T-helper 1 cell (primary cell): Measurements from ENCODE around the gene L3MBTL2.
A peak's percentile ranks its signal among the peaks of the same experiment; 100 is the strongest.

ENCODE experiments used
- DNase-seq, 5 donors: peaks; one replicate each; pipeline ENCODE4 v3.0.0-alpha.2; 2012 to 2020

L3MBTL2 gene

DNA sequence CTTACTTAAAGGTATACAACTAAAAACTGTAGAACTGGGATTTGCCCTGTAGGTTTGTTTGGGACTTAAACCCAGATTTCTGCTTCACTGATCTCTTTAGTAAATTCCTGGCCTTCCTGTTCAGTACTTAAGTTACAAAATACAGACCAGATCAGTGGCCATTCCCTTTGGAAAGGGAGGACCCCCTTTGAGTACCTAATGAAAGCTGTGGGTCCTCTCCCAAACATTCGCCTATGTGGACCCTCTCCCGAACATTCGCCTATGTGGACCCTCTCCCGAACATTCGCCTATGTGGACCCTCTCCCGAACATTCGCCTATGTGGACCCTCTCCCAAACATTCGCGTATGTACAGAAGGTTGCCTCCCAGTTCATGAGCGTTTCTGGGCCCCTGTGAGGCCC is 10.3 kb downstream of the L3MBTL2 start:
- no peak for DNase-seq

DNA sequence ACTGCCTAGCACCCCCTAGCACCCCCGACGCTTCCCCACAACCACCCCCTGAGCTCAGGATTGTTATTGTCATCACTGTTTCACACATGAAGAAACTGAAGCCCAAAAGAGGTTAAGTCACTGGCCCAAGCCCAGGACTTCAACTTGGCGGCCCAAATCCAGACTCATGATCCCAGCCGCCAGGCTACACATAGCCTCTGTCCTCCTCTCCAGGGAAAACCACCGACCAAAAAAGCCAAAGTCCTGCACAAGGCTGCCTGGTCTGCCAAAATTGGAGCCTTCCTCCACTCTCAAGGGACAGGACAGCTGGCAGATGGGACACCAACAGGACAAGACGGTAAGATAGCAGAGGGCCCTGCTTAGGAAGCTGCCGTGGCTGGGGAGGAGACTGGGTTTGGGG is 10.8 kb downstream of the L3MBTL2 start:
- DNase-seq: no peak

- DNase-seq: no peak
Observed at GRCh38 chr22:41216984-41217383, 11.9 kb downstream of the L3MBTL2 start.

GRCh38 chr22:41217553-41218157 is 12.5 kb downstream of the L3MBTL2 start:
- peak in 1 of 5 donors; percentile 87 for DNase-seq

DNA sequence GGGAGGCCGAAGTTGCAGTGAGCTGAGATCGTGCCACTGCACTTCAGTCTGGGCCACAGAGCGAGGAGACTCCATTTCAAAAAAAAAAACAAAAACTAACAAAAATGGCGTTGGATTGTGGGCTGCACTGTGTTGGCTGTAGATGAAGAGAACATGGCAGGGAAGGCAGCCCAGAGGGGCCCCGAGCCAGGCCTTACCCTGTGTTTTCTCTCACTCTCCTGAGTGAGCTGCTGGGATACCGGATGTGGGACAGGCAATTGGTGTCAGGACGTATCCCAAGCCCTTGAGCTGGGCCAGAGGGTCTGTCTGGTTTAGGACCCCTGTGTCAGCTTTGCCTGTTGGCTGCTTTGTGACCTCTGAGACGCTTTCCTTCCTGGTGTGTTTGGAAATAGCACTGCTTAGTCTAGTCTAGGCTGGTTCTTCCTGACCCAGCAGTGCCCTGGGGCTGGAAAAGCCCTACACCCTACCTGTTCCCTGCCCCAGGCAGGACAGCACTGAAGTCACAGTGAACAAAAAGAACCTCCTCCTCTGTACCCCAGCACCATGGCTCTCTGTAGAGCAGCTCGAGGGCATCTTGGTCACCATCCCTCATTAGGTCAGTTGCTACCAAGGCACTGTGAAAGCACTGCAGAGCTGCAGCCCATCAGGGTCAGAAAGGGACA is 17.9 kb downstream of the L3MBTL2 start:
- DNase-seq: no peak

DNA sequence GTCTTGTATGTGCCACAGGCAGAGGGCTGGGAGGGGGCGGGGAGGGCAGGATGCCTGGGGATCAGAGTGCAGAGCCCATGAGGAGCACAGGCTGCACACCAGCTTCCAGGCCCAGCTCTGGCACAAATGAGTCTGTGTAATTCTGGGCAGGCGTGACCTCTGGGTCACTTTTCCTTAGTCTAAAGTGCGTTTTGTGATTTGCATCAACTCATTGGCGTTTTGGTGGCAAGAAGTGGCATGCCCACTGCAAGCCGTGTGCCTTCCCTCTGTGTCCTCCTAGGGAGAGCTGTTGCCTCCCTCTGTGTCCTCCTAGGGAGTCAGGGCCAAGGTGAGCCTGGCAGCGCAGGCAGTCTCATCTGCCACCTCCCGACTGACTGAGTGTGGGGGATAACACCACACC is 18.4 kb downstream of the L3MBTL2 start:
- no peak for DNase-seq

DNA sequence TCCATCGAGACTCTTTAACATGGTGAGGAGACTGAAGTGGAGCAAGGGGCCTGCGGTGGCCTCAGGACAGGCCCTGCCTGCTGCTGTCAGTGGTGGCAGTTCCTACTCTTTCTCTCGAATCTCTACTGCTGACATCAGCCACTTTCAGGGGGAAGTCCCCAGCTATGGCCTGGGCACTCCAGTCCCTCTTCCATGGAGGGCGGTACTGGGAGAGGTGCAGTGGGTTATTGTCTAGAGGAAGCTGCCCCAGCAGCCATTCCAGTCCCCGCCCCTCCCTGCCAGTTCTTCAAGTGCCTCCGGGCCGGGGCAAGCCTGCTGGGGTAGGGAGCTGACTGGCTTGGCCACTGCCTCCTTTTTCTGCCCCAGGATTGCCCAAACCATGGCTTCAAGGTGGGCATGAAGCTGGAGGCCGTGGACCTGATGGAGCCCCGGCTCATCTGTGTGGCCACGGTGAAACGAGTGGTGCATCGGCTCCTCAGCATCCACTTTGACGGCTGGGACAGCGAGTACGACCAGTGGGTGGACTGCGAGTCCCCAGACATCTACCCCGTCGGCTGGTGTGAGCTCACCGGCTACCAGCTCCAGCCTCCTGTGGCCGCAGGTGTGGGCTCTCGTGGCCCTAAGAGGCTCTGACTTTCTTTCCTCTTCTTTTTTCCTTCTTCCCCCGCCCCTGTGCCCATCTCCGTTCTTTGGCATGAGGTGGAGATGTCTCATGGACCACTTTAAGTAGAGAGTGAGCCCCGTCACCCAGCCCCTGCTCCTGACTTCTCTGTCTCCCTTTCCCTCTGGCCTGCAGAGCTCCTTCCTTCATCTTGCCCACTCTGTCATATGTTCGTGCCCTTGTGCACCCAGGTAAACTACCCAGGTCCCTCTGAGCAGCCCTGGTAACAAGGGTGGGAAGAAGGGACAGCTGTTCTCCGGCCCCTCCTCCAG is 21.9 kb downstream of the L3MBTL2 start:
- no peak for DNase-seq

- no peak for DNase-seq
Observed at GRCh38 chr22:41229215-41229614, 24.1 kb downstream of the L3MBTL2 start.

DNA sequence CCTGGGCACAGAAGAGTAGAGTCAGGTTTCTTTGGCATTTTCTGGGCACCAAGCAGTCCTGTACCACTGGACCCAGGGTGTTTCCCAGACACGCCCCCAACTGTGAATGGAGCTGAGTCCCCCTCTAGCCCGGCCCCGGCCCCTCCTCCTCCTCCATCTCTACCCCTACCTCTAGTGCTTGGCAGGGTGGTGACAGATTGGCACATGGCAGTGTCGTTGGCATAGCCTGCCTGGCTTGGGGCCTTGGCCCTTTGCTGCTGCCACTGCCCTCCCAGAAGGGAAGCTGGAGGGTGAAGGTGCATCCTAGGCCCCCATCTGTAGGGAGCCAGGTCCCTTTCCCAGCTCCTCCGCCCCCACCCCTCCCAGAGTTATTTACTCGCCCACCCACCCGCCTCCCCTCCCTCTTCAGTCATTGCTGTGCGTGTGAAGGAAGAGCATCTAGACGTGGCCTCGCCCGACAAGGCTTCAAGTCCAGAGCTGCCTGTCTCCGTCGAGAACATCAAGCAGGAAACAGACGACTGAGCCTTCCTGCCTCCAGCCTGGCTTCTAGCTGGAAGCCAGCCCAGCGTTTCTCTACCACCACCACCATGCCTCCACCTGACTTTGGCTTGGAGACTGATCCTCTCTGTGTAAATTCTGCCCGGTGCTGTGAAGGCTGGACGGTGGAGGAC is 24.8 kb downstream of the L3MBTL2 start:
- DNase-seq: no peak

DNA sequence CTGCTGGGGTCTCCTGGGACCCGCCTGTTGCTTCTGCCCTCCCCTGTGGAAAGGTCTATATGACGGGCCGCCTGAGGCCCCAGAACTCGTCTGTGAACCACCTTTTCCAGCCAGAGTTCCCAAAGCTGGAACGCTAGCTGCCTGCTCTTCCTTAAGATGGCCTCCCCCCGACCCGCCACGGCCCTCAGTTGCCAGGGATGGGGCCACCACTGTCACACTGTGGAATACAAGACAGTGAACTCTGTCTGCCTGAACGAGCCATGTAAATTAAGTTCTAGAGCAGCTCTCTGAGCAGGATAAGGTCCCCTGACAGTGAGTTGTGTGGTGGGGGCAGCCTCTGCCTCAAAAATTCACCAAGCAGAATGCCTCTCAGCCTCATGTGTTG is 25.3 kb downstream of the L3MBTL2 start:
- DNase-seq: no peak

DNA sequence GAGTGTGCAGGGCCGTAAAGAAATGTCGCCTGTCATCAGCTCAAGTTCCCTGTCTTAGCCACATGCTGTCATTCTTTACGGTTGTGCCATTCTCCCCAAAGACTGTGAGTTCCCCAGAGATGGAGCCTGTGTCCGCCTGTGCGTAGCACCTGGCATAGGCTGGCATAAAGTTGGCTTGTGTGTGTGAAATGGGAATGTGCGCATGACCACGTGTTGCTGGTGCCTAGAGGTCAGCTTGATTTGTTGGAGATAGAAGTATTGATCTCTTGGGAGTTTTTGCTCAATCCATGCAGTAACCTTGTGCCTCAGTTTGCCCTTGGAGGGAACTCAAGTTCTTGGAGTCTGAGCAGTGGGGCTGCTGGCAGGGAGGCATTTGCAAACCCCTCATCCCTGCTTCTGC is 26.3 kb downstream of the L3MBTL2 start:
- no peak for DNase-seq

DNA sequence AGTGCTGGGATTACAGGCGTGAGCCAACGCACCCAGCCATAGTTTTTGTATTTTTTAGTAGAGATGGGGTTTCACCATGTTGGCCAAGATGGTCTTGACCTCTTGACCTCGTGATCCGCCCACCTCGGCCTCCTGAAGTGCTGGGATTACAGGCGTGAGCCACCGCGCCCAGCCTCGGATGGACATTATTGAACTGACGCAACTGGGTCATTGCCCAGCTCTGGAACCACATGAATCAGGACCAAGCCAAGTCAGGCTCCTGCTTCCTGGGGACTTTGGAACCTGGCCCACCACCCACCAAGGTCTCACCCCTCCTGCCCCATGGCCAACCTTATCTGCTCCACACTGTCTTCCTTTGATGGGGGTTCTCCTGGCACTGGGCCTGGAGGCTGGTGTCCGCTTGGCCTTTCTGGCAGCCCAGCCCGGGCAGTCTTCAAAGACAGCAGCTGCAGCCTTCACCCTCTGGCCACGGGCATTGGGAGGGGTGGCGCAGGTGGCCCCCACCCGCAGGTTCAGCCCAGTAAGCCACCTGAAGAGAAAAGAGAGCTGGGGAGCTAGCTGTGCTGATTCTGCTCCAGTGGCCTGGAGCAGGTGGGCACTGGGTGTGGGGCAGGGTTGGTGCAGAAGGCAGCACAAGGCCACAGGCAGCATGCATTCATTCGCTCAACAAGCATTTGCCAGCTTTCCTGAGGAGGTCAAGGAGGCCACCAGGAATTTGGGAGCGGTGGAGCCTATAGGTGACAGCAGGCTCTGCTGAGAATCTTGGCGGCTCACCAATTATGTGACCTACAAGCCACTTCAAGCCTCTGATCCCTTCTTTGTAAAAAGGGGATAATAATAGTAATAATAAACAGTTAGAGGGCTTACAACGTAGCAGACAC is 29.9 kb downstream of the L3MBTL2 start:
- no peak for DNase-seq

DNA sequence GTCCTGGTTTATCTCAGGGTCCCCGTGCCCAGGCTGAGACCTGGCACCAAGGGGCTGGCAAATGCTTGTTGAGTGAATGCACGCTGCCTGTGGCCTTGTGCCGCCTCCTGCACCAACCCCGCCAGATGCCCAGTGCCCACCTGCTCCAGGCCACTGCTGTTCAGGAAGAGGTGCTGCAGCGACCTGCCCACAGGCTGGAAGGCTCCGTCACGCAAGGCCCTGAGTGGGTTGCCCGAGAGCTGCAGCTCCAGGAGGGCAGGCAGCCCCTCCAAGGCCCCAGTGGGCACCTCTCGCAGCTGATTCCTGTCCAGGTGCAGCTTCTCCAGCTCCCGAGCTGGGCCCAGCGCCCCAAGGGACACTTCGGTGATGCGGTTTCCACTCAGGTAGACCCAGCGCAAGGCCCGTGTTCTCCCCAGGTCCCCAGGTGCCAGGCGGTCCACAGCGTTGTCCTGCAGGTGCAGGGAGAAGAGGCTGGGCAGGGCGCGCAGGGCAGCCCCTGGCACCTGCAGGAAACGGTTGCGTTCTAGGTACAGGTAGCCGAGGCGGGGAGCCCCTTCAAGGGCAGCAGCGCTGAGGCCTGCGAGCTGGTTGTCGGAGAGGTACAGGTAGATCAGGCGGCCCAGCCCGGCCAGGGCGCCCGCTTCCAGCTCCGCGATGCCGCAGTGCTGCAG is 32.1 kb downstream of the L3MBTL2 start:
- DNase-seq: no peak

GRCh38 chr22:41237707-41238569 is 32.8 kb downstream of the L3MBTL2 start:
- DNase-seq: peak; percentile 66 to 88 (median 76)

- DNase-seq: no peak
Observed at GRCh38 chr22:41238570-41239442, 33.7 kb downstream of the L3MBTL2 start.

GRCh38 chr22:41239443-41240128 is 34.5 kb downstream of the L3MBTL2 start:
- no peak for DNase-seq

DNA sequence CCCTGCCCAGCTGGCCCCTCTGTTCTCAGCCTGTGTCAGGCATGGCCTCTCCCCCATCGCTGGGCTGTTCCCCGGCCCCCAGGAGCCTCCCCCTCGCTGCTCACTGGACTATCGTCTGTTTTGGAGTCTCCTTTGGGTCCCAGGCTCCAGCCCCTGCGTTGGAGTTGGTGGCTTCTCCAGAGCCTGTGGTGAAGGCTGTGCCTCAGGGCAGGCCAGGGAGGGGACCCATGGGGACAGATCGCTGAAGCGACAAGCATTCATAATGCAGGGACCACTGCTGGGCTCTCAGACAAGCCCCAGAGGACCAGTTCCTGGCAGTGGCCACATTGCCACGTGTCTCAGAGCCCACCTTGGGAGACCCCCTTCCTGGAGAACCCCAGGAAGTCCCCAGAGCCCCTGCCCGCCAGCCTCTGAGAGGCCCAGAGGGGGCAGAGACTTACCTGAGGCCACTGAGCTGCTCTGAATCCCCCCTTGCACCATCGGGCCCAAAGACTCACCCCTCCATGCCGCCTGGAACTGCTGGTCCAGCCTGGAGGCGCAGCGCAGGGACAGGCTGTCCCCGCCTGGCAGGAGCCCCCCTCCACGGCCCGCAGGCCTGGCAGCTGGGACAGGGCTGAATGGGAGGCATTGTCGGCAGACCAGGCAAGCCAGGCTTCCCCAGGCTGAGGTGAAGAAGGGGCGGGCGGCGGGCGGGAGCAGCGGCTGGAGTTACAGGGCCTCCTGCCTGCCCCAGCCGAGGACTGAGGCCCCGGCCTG is 35.4 kb downstream of the L3MBTL2 start, which contains the start of gene CHADL:
Gene CHADL (minus strand): TSS at position 555 of the 756 bp plus-strand sequence. CDS start 50 bp downstream, at position 505.
- no peak for DNase-seq

GRCh38 chr22:41241133-41241676 is 36.1 kb downstream of the L3MBTL2 start:
- no peak for DNase-seq
